Ishikawa (cell line): ENCODE measurements around the gene CA10.

ENCODE experiments used
- CEBPB ChIP-seq: IDR thresholded peaks from 2 replicates; pipeline ENCODE4 v1.6.1; 2012
- CREB1 ChIP-seq: IDR thresholded peaks from 2 replicates; pipeline ENCODE4 v1.6.1; 2012; ENCODE audit warnings: low read depth
- EGR1 ChIP-seq: IDR thresholded peaks from 2 replicates; pipeline ENCODE4 v1.6.1; 2012
- EP300 ChIP-seq: IDR thresholded peaks from 2 replicates; pipeline ENCODE4 v1.6.1; 2012; ENCODE audit warnings: borderline replicate concordance
- FOXM1 ChIP-seq: IDR thresholded peaks from 2 replicates; pipeline ENCODE4 v1.6.1; 2012; ENCODE audit warnings: low read depth, borderline replicate concordance
- MAX ChIP-seq: IDR thresholded peaks from 2 replicates; pipeline ENCODE4 v1.6.1; 2012
- NFIC ChIP-seq: IDR thresholded peaks from 2 replicates; pipeline ENCODE4 v1.6.1; 2012
- RAD21 ChIP-seq: IDR thresholded peaks from 2 replicates; pipeline ENCODE4 v1.6.1; 2012; ENCODE audit warnings: low read depth
- TAF1 ChIP-seq: IDR thresholded peaks from 2 replicates; pipeline ENCODE4 v1.6.1; 2012; ENCODE audit warnings: low read depth, mild to moderate bottlenecking
- TCF12 ChIP-seq: IDR thresholded peaks from 2 replicates; pipeline ENCODE4 v1.6.1; 2012; ENCODE audit warnings: low read depth
- TEAD4 ChIP-seq: IDR thresholded peaks from 2 replicates; pipeline ENCODE4 v1.6.1; 2012
- YY1 ChIP-seq: IDR thresholded peaks from 2 replicates; pipeline ENCODE4 v1.6.1; 2012; ENCODE audit warnings: low read depth
- ZBTB7A ChIP-seq: IDR thresholded peaks from 2 replicates; pipeline ENCODE4 v1.6.1; 2012; ENCODE audit warnings: low read depth
- TF ChIP-seq, protein P1 (sequence below): IDR thresholded peaks from 2 replicates; pipeline ENCODE4 v1.6.1; 2012; ENCODE audit warnings: low read depth, mild to moderate bottlenecking
- TF ChIP-seq, protein P2 (sequence below): IDR thresholded peaks from 2 replicates; pipeline ENCODE4 v1.6.1; 2012

CA10 gene

DNA sequence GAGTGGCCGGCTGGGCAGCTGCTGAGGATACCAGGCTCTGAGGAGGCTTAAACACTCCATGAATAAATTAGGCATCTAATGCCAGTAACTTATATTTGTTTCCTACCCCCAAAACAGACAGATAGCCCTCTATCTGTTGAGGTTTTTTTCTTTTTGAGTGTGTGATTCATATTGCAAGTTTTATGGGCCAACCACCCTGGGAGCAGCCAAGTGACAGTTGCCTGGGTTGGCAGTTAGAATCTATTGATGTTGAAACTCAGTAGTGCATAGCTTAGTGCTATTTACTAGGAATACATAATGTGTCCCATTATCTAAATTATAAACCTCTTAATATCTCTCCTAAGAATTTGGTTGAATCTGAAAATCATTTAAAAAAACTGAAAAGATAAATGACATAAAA lies 397.4 kb downstream of the CA10 start:
- TF ChIP-seq ZBTB7A, result no peak
- no peak for TF ChIP-seq TAF1
- no peak for TF ChIP-seq NFIC
- TF ChIP-seq EP300, result no peak
- no peak for TF ChIP-seq CEBPB
- no peak for TF ChIP-seq FOXM1
- TF ChIP-seq RAD21, result no peak
- TF ChIP-seq, protein P1, sequence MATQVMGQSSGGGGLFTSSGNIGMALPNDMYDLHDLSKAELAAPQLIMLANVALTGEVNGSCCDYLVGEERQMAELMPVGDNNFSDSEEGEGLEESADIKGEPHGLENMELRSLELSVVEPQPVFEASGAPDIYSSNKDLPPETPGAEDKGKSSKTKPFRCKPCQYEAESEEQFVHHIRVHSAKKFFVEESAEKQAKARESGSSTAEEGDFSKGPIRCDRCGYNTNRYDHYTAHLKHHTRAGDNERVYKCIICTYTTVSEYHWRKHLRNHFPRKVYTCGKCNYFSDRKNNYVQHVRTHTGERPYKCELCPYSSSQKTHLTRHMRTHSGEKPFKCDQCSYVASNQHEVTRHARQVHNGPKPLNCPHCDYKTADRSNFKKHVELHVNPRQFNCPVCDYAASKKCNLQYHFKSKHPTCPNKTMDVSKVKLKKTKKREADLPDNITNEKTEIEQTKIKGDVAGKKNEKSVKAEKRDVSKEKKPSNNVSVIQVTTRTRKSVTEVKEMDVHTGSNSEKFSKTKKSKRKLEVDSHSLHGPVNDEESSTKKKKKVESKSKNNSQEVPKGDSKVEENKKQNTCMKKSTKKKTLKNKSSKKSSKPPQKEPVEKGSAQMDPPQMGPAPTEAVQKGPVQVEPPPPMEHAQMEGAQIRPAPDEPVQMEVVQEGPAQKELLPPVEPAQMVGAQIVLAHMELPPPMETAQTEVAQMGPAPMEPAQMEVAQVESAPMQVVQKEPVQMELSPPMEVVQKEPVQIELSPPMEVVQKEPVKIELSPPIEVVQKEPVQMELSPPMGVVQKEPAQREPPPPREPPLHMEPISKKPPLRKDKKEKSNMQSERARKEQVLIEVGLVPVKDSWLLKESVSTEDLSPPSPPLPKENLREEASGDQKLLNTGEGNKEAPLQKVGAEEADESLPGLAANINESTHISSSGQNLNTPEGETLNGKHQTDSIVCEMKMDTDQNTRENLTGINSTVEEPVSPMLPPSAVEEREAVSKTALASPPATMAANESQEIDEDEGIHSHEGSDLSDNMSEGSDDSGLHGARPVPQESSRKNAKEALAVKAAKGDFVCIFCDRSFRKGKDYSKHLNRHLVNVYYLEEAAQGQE, result no peak

GRCh38 chr17:51759260-51759659 lies 399.3 kb downstream of the CA10 start:
- TF ChIP-seq EP300 (no peak), YY1 (no peak), EGR1 (no peak), FOXM1 (no peak), TCF12 (no peak), CREB1 (no peak), ZBTB7A (no peak), MAX (no peak), NFIC (no peak), TAF1 (no peak), TEAD4 (no peak), CEBPB (no peak), RAD21 (no peak)
- TF ChIP-seq, protein P1, result no peak
- TF ChIP-seq, protein P2, sequence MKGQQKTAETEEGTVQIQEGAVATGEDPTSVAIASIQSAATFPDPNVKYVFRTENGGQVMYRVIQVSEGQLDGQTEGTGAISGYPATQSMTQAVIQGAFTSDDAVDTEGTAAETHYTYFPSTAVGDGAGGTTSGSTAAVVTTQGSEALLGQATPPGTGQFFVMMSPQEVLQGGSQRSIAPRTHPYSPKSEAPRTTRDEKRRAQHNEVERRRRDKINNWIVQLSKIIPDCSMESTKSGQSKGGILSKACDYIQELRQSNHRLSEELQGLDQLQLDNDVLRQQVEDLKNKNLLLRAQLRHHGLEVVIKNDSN, result no peak

DNA sequence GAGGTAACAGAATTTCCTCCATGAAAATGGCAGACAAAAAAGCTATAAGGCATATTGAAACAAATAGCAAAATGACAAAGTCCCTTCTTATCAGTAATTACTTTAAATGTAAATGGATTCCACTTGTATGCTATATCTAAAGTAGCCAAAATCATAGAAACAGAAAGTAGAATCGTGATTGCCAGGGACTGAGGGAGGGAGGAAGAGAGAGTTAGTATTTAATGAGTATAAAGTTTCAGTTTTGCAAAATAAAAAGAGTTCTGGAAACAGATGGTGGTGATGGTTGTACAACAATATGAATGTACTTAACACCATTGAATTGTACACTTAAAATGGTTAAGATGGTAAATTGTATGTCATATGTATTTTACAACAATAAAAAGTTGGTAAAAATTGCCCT lies 407.4 kb downstream of the CA10 start:
- TF ChIP-seq, protein P1, result no peak
- TF ChIP-seq, protein P2, result no peak
- TF ChIP-seq EGR1 (no peak), ZBTB7A (no peak), NFIC (no peak), RAD21 (no peak), CEBPB (no peak), FOXM1 (no peak), TEAD4 (no peak), CREB1 (no peak), YY1 (no peak), TAF1 (no peak), EP300 (no peak), TCF12 (no peak), MAX (no peak)

DNA sequence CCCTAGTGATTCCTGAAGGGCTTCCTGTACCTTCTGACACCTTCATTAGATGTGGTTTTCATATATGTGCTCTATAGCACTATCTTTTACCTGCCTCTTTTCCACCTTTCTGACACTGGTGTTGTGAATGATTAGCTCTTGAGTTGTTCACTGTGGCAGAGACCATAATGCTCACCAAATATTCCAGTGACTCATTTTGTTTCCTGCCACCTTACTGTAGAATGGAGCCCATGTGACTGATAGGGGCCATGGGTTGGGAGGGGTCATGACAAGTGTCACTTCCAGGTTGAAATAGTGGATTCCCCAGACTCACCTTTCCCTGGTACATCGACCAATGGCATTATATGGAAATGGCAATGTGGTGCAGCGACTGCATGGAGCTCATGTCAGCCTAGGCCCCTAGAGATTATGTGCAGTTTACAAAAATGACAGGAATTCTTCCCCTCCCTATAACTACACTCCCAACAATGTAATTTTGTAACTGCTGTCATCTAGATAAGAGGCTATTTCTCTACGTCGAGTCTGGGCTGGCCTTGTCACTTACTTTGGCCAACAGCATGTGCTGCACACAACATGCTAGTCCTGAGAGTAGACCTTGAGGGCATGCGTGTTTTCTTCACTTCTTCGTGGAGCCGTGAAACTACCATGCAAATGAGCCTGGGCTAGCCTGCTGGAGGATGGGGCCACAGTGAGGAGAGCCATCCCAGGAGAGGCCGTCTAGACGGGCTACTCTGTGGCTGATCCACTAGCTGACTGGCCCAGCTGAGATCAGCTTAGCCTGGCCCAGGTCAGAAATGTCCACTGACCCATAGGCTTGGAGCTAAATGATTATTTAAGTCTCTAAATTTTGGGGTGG lies 409.5 kb downstream of the CA10 start:
- TF ChIP-seq MAX, result no peak
- no peak for TF ChIP-seq FOXM1
- TF ChIP-seq, protein P2, result no peak
- TF ChIP-seq EP300, result no peak
- no peak for TF ChIP-seq YY1
- no peak for TF ChIP-seq CREB1
- TF ChIP-seq, protein P1, result no peak
- no peak for TF ChIP-seq CEBPB
- no peak for TF ChIP-seq NFIC
- no peak for TF ChIP-seq TCF12
- no peak for TF ChIP-seq TAF1
- no peak for TF ChIP-seq EGR1
- TF ChIP-seq TEAD4, result no peak
- no peak for TF ChIP-seq ZBTB7A
- no peak for TF ChIP-seq RAD21
